Measurements from ENCODE around the gene ME1.
"Not testable (repeated sequence)": the region's sequence is repeated elsewhere in the genome, so short reads cannot be mapped to it uniquely, and the experiment has no call there.

ME1 gene

DNA sequence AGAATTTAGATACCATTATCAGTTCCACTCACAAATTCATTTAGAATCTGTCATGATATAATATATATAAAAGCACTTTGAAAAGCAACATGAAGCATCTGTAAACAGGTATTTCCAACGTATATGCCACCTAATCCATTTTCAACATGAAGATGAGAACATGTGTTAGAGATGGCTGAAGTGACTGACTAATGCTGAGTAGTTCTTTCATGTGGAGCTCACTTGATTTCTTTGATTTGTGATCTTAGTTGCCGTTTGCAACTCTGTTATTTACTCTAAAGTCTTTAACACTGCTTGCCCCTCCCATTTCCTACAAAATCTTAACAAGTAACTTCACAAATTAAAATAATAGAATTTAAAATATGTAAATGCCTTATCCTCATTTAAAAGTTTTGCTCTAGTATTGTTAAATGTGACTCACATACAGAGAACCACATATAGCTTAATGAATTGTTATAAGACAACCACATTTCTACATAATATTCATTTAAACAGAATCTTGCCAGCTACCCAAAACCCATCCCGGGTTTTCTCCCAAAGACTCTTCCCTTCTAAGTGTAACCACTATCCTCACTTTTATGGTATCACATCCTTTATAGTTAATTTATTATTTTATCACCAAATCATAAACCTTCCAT is 78.3 kb downstream of the ME1 start:
- no peak for DNase-seq

DNA sequence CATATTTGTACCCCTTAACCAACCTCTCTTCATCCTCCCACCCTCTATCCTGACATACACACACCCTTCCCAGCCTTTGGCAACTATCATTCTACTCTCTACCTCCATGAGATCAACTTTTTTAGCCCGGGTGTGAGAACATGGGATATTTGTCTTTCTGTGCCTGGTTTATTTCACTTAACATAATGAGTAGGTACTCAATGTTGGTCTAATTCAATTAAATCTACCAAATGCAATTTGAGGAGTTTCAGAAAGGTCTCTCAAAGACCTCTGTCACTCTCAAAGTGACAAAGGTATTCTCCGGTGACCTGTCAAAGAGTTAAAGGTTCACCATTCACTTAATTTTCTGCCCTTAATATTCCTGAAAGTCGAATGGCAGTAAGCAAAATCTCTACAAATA is 87.7 kb downstream of the ME1 start:
- DNase-seq = no peak

DNA sequence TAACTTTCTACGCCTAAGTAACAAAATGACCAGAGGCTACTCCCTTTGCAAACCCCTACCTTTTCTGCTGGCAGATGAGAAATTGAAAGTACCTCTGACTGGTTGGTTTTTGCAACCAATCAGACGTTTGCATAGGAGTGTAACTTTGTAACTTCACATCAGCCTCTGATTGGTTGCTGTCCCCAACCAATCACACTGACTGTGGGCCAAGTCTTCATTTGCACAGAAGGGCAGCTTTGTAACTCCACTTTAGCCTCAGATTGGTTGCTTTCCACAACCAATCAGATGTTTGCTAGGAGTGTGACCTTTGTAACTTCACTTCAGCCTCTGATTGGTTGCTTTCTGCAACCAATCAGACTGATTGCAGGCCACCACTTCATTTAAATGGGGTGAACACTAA is 89.1 kb downstream of the ME1 start:
- DNase-seq = no peak

DNA sequence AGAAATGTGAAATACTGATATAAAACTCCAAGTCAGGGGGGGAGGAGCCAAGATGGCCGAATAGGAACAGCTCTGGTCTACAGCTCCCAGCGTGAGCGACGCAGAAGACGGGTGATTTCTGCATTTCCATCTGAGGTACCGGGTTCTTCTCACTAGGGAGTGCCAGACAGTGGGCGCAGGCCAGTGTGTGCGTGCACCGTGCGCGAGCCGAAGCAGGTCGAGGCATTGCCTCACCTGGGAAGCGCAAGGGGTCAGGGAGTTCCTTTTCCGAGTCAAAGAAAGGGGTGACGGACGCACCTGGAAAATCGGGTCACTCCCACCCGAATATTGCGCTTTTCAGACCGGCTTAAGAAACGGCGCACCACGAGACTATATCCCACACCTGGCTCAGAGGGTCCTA is 96.9 kb downstream of the ME1 start:
- not testable (repeated sequence) for DNase-seq

DNA sequence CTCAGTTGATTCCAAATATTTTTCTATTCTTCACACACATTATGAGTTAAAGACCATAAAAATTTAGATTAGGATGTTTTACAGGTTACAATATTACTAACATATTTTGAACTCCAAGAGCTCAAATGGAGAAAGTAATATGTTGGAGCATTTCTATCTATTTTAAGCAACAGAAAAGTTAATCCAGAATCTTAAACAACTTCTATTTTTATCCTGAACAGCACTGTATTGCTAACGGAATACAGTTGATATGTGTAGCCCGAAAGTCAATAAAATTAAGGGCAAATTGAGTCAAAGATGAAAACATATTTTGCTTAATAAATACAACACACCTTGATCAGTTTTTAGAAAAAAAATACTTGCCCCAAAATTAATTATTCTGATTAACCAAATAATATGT is 97.4 kb downstream of the ME1 start:
- DNase-seq = no peak

DNA sequence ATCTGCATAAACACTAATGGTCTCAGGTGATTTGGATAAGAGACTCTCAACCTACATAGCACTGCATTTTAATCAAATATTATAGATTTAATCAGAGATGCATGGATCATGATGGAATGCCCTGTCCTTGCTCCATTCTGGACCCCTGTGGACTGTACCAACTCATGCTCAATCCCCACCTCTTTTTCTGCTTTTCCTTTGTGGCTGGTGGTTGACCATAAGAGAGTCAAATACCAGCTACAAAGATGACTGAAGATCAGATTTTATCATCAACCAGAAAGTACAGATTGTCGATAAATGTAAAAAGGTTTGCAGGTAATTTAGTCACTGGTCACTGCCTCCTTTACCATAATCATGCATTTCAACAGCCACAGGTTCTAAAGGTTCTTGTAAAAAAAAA is 116.2 kb downstream of the ME1 start:
- no peak for DNase-seq

DNA sequence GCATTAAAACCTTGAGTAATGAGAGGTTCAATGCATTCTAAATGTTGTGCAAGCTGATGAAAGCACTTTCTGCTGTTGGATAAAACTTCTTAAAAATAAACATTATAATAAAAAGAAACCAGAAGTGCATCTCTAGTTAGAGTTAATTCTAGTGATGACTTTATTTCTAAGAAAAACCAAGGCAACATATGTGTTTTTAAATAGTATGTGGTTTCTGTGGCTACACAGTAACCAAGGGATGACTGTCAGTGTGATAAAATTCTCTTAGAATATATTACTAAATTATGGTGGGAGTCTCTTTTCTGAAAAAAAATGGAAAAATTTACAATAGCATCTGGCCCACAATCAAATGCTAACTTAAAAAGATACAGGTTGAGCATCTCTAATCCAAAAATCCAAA is 117.0 kb downstream of the ME1 start:
- no peak for DNase-seq

DNA sequence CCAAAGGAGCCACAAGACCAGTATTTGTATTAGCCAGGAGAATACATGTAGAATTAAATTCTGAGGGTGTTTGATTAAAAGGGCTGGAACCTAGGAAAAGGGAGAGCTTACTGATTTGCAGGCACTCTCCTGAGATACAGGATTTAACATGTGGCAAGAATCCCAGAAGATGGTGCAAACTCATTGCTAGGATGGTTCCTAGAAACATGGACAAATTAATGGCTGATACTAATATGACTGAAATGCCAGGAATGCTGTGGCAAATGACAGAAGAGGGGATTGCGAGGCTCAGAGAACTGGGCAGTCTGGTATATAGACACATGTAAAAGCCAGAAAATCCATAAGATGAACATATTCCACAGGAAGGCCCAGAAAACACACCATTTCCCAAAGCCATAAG is 119.6 kb downstream of the ME1 start:
- DNase-seq = no peak

DNA sequence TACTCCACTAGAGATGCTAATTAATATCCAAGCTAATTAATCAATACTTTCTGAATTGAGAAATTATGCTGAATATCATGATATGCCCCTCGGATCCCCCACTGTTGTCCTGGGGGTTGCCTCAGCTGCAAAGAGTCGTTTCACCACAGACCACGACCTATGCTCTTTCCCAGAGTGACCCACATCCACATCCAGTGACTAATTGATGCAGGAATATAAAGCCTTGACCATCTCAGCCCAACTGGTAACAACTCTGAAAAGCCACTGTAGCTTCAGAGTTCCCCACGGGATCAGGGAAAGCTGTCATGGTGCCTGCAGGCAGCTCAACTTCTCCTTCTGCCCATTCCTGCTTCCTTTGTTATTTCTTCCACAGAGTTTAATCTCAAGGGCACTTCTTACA is 120.8 kb downstream of the ME1 start:
- DNase-seq = no peak

DNA sequence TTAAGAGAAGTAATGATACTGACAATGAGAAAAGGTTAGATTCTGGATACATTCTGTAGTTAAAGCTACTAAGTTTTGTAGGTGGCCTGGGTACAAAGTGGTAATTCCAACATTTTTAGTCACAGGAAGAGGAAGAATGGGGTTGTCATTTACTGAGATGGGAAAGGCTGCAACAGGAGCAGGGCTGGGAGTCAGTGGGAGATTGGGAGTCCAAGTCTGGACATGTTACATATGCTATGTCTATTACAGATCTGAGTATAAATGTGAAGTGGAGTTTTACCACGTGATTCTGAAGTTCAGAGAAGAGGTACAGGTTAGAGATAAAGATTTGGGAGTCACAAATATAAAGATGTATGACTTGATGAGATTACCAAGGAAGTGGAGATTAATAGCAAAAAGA is 121.5 kb downstream of the ME1 start:
- no peak for DNase-seq

DNA sequence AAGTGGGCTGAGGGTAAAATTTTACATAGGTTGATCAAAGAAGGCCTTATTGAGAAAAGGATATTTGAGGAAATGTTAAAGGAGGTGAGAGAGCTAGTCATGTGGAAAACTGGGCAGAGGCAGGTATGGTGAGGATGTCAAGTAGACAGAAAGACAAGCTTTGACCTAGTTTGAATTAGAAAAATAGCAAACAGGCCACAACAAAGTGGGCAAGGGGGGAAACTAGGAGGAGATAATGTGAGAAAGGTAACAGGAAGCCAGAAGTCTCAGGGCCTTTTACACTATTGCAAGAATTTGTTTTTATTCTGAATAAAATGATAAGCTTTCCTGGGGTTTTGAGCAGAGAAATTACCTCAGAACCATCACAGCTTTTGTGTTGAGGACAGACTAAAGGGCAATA is 122.0 kb downstream of the ME1 start:
- peak in 1 of 2 donors; percentile 7 for DNase-seq

DNA sequence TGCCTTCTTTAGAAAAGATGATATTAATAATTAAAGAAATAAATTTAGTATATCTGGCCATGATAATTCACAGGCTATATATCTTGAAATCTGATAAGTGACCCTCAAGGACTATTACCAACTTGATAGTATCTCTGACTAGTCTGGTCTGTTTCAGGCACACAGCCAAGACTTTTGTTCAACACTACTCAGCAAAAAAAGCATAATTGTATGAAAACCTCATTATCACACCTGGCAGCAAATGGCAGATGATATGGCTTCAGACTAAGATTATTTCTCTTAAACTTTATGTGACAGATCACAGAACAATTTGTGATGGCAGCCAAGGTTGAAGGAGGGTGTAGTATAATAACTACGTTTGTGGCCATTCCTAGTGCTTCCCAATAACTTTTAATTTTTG is 123.0 kb downstream of the ME1 start:
- DNase-seq = no peak

DNA sequence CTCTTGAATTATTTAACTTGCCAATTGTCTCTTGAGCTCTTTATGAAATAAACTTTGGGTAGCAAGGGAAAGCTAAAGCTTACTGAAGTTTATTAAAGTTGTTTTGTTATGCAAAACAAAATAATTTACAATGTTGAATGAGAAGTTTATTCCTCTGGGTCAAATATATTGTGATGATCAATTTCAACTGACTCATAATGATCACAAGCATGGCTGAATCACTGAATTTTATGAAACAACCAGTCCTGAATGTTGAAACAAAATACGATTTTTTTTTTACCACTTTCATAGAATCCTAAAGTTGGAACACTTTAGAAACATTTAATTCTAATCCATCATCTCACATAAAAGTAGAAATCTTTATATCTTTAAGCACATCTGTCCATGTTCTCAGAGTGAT is 127.4 kb downstream of the ME1 start:
- DNase-seq = no peak

DNA sequence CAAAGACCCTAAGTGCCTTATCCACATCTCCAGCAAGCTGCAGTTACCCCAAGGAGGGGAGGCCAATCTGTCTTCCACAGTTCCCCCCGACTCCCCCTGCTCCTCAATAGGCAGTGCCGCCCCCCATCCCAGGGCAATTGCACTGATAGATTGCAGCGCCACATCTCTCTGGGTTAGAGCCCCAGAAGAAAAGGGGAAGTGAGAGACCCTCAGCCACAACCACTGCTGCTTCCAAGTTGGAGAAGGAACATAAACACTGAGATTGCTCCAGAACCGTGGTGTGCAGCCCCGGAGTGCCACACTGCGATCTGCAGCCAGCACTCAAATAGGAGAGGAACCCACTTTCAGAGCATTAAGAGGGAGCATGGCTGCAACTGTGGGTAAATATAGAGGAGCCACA is 136.2 kb downstream of the ME1 start:
- no peak for DNase-seq

DNA sequence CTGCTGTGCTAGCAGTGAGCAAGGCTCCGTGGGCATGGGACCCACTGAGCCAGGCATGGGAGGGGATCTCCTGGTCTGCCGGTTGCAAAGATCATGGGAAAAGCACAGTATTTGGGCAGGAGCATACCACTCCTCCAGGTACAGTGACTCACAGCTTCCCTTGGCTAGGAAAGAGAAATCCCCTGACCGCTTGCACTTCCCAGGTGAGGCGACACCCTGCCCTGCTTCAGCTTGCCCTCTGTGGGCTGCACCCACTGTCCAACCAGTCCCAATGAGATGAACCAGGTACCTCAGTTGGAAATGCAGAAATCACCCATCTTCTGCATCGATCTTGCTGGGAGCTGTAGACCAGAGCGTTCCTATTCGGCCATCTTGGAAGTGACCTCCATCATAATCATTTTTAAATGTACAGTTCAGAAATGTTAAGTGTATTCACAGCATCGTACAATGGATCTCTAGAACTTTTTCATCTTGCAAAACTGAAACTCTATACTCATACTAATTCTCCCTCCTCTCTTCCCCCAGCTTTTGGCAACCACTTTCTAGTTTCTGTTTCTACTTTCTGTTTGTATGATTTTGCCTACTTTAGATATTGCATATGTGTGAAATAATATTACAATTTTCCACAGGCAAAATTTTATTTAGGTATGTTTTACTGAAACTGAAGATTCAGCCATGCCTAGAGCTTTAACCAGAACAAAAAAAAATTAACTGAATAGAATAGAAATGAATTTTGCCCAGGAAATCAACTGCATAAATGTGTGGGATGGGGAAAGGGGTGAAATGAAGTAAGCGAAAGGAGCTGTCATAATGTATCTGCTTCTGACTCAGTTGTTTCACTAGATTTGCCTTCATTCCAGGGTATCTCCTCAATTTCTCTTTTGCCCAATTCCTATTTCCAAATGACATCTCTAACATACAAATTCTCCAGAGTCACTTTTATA is 137.7 kb downstream of the ME1 start:
- DNase-seq = no peak

DNA sequence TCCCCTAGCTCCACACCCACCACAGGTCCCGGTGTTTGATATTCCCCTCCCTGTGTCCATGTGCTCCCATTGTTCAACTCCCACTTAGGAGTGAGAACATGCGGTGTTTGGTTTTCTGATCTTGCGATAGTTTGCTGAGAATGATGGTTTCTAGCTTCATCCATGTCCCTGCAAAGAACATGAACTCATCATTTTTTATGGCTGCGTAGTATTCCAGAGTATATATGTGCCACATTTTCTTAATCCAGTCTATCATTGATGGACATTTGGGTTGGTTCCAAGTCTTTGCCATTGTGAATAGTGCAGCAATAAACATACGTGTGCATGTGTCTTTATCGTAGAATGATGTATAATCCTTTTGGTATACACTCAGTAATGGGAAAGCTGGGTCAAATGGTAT is 143.6 kb downstream of the ME1 start:
- DNase-seq = not testable (repeated sequence)

DNA sequence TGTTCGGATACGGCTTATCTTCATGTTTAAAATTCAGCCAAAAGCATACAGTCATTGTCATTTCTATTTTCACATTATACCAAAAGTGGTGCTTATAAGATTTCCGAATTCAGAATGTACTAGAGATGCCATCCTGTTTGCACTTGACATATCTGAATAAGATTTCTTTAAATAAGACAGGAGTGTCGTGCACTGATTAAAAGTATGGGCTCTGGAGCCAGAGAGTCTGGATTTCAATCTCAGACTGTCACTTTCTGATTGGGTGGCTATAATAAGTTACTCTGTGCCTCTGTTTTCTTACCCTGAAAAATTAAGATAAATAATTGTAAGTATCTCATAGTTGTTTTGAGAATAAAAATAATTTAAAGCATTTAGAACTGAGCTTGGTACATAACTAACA is 144.9 kb downstream of the ME1 start:
- no peak for DNase-seq

DNA sequence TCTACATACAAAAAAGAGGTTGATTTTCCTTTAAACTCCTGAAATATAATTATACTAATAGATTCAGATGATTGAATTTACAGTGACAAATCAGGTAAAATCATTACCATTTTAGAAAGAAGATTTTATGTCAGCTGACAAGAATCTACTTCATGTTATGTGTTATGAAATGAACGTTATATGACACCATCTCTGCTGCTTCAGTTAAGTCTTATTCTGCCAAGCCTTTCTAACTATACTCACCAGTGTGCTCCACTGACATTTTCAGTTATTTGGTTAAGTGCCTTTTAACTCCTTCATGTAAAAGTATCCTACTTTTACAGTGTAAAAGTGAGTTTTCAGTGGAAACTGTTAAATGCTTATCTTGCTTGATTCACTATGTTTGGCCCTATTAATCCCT is 157.3 kb downstream of the ME1 start:
- no peak for DNase-seq

DNA sequence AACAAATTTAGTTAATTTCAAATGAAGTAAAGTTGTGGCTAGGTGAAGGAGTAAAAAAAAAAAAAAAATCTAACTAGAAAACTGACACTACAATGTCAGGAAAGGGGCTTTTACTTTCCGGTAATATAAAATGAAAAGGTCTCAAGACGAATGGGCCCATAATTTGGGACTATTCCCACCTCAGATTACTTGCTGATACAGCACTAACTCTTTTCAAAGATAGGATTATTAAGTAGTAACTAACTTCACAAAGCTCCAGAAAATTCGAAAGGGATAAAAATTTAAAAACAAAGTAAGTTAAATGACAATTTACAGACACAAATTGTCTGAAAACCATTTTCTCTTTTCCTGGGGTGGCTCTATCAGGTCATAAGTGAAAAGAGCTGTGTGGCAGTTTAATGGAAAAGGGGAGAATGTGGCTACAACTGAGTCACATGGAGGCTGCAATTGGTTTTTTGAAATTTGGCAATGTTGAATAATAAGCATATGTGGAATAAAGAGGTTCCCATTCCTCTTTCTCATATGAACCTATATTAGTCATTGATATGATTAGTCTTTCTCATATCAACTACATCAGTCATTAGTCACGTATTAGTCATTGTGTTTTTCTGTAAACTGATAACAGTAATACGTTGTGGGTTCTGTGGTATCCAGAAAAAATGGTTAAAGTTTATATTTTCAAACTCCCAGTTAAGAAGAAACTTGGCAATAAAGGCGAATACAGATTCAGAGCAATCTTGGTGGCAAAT is 159.7 kb downstream of the ME1 start:
- DNase-seq = no peak

DNA sequence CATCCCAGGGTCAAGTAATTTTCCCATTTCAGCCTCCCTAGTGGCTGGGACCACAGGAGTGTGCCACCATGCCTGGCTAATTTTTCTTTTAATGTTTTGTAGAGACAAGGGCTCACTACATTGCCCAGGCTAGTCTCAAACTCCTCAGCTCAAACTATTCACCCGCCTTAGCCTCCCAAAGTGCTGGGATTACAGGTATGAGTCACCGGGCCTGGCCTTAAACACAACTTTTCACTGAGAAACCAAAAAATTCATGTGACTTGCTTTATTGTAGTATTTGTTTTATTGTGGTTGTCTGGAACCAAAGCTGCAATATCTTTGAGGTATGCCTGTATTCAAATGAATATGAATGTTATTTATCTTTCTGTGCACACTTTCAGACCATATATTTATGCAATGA is 165.5 kb downstream of the ME1 start:
- no peak for DNase-seq

DNA sequence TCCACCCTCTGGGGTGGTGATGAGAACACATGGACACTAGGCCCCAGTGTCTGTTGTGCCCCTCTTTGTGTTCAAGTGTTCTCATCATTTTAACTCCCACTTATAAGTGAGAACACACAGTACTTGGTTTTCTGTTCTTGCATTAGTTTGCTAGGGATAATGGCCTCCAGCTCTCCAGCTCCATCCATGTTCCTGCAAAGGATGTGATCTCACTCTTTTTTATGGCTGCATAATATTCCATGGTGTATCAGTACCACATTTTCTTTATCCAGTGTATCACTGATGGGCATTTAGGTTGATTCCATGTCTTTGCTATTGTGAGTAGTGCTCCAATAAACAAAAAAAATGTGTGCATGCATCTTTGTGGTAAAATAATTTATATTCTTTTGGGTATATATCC is 170.3 kb downstream of the ME1 start:
- no peak for DNase-seq

DNA sequence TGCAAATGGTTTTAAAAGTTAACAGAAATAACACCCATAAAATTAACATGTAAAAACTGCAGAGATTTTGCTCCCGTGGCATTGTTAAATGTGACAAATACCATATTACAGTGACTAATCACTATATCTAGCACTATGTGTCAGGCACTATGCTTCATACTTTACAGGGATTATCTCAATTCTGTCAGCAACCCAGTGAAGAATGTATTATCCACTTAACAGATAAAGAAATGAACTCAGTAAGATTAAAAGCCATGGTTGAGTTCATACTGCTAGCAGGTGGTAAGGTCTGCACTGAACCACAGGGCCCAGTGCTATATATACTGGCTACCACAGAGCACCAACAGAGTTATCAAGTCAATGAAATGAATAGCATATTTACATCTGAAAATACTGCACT is 172.3 kb downstream of the ME1 start:
- DNase-seq = no peak

DNA sequence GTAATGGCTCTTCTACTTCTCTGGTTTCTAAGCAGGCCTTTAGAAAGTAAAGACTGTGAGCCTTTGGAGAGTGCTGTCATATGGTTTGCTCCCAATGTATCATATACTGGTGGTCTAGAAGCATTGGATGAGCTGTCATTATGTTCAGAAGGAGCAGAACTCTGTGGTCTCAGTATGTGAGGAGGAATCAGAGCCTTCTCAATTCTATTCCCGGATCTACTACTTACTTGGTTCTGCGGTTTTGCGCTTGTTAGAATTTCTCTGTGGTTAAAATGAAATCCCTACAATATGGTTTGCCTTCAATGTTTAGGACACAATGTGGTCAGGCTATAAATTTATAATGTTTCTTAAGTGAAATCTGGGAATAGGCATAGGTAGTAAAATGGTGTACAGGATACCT is 173.1 kb downstream of the ME1 start:
- no peak for DNase-seq

DNA sequence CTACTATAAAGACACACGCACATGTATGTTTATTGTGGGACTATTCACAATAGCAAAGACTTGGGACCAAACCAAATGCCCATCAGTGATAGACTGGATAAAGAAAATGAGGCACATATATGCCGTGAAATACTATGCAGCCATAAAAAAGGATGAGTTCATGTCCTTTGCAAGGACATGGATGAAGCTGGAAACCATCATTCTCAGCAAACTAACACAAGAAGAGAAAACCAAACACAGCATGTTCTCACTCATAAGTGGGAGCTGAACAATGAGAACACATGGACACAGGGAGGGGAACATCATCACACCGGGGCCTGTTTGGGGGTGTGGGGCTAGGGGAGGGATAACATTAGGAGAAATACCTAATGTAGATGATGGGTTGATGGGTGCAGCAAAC is 174.1 kb downstream of the ME1 start:
- not testable (repeated sequence) for DNase-seq
